GM12873 (cell line): ENCODE measurements around the gene DVL2.

Source experiments
- TF ChIP-seq, protein P1 (sequence below): IDR thresholded peaks from 2 replicates; pipeline ENCODE4 v1.5.1; 2012; ENCODE audit warnings: low read depth, mild to moderate bottlenecking, moderate library complexity, low read length, control low read depth; ENCODE audit not compliant: insufficient read depth; ENCODE audit errors: missing control alignments

DVL2 gene

DNA sequence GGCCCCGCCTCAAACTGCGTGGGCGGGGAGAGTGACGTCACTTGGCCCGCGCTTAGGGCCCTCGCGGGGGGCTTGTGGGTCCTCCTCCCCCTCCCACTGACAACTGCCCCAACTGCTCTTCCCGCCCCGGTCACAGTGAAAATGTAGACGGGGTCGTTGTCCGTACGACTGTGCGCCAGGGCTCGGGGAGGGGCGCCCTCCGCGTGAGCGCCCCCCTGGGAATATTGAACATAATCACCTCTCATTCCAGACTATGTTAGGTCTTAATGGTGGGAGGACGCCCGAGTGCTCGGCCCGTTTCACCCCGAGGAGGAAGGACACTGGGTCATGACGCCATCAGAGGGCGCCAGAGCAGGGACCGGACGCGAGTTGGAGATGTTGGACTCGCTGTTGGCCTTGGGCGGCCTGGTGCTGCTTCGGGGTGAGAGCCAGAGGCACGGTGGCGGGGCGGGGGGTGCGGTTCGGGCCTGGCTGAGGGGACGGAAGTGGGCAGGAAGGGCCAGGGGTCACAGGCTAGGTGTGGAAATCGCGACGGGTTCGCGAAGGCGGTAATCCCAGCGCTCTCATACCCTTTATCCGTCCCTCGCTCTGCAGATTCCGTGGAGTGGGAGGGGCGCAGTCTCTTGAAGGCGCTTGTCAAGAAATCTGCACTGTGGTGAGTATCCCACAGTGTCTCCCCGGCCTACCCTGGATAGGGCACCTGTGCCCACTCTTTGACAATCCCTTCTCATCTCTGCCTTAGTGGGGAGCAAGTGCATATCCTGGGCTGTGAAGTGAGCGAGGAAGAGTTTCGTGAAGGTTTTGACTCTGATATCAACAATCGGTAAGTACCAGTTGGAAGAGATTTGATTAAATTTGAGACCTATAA, 18.1 kb upstream of the DVL2 start, which contains the start of gene ELP5:
Gene ELP5, plus strand, starts transcription at position 40 of the 868 bp plus-strand sequence. Its CDS starts 336 bp downstream, at position 376.
- TF ChIP-seq, protein P1, sequence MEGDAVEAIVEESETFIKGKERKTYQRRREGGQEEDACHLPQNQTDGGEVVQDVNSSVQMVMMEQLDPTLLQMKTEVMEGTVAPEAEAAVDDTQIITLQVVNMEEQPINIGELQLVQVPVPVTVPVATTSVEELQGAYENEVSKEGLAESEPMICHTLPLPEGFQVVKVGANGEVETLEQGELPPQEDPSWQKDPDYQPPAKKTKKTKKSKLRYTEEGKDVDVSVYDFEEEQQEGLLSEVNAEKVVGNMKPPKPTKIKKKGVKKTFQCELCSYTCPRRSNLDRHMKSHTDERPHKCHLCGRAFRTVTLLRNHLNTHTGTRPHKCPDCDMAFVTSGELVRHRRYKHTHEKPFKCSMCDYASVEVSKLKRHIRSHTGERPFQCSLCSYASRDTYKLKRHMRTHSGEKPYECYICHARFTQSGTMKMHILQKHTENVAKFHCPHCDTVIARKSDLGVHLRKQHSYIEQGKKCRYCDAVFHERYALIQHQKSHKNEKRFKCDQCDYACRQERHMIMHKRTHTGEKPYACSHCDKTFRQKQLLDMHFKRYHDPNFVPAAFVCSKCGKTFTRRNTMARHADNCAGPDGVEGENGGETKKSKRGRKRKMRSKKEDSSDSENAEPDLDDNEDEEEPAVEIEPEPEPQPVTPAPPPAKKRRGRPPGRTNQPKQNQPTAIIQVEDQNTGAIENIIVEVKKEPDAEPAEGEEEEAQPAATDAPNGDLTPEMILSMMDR: peak; percentile 35

DNA sequence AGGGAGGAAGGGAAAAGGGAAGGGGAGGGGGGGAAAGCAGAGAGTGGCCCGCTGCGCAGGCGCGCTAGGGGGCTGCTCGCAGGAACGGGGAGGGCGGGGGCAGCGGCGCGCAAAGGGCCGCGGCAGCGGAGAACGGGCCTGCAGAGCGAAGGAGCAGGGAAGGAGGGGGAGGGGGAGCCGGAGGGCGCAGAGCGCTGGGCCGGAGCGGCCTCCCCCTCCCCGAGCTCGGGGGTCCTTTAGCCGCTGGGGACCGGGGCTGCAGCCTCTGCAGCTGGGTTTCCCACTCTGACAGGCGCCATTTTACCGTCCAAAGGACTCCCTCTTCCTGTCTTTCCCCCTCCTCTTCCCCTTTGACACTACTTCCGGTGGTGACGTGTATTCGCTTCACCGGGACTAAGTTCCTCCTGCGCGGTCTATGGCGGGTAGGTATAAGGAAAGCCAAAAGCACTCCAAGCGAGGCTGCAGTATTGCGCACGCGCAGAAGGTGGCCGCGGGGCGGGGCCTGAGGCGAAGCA, 17.4 kb upstream of the DVL2 start, which contains the start of gene CTDNEP1:
Gene CTDNEP1, minus strand, starts transcription at position 74 of the 515 bp plus-strand sequence. CDS start 438 bp downstream, outside the sequence.
- TF ChIP-seq, protein P1: no peak

DNA sequence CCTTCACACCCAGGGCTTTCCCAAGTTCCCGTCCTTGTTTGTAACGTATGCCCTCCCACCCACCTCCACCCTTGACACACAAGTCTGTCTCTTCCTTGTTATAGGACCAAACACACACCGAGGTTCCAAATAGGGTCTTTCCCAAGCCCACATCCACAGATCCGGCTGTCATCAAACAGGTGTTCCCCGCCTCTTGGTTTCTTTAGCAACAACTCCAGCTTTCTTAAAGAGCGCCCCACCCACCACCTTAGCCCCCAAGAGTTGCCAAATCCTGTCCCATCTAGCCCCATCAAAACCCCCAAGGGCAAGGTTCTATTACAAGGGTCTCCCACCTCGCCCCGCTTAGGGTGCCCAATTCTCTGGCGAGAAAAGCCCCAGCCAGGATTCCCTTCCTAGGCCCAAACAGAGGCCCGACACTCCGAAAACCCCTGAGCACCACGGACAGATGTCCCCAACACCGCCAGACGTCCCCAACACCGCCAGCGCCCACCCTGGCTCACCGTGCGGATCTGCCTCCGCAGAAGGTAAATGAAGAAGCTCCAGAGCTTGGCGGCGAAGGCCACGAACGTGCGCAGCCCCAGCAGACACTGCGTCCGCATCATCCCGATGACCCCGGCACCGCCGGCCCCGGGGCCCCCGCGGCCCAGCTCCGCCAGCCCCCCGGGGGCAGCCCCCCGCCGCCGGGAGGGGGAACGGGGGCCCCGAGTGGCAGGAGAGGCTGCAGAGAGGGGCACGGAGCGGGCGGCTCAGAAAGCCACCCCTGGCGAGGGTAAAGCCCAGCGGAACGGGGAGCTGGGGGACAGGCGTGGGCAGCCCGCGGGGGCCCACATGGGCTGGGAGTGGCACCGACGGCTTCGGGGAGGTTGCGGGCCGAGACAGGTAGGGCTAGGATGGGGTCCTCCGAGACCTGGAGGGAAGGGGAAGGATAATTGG, 16.6 kb upstream of the DVL2 start:
- TF ChIP-seq, protein P1: no peak

DNA sequence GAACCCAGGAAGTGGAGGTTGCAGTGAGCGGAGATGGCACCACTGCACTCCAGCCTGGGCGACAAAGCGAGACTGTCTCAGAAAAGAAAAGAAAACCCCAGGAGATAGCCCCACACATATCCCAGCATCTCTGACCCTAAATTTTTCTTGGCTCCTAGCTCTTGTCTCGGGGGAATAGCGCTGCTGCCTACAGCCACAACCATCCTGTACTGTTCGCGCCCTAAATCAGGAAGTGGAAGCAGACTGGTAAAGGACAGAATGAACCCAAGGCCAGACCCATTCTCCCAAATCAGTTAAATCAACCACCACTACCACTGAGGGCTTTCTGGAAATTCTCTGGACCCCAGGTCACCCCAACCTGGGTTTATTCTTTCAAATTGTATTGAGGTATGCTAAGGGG, 15.5 kb upstream of the DVL2 start:
- TF ChIP-seq, protein P1: no peak

DNA sequence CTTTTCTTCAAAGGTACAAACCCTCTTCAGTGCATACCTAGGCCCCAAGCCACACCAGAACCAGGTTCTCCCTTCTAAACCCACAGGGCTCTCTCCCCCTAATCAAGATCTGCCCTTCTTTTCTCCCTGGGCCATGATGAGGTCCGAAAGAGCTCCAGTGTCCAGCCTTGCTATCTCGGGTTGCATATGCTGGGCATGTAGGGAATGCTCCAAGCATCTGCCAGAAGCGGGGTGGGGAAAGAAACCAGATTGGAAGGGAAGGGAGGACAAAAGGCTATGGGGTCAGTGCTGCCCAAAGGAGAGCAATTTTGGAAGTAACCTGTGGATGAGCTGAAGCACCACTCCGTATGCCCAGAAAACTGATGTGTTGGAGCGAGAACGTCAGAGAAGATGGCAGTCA, 14.9 kb upstream of the DVL2 start:
- TF ChIP-seq, protein P1: no peak

DNA sequence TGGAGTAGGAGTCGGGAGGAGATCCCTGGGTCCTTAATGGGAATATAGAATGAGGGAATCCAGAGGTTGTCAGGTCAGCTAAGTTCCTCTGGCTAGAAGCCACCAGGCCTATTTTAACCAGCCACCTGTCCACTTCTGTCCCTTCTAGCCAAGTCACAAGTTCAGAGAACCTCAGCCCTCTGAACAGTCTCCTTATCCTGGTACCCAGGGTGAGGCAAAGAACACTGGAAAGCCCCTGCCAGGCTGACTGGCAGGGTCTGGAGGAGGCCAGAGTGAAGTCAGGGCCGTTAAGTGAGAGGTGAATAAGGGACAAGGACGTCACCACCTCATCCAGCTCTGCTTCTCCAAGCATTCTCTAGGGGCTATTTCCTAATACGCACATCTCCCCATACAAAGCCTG, 14.5 kb upstream of the DVL2 start:
- TF ChIP-seq, protein P1: no peak
